CD8-positive, alpha-beta memory T cell (primary cell): Measurements from ENCODE around the gene EXT2. TPM values are rescaled to one million over a fixed set of nuclear protein-coding genes. Genes with fewer than 3 reads are reported as not detected.
A peak's percentile ranks its signal among the peaks of the same experiment; 100 is the strongest.

Source experiments
- CTCF ChIA-PET: fragments of 350-600 bp; sonication (Branson Sonifier 250); formaldehyde crosslinking; loops from one replicate; lab custom pipeline; 2021; ENCODE audit warnings: antibody characterized with exemption; lab: Charles Lee
- POLR2A ChIA-PET: fragments of 350-600 bp; sonication (Branson Sonifier 250); formaldehyde crosslinking; loops from one replicate; lab custom pipeline; 2021; ENCODE audit warnings: antibody characterized with exemption; lab: Charles Lee
- DNase-seq, 5 donors: peaks; one replicate each; pipeline versions ENCODE4 v3.0.0 to v3.0.0-alpha.2; 2020 to 2022; ENCODE audit warnings: mixed read lengths in 1 of 5
- H3K27ac ChIP-seq: one replicate; pipeline ENCODE4 v1.7.0; 2013; ENCODE audit warnings: low read depth, mild to moderate bottlenecking, low read length, moderate library complexity
- H3K27me3 ChIP-seq: 2 replicates; pipeline ENCODE4 v1.7.0; 2013; ENCODE audit warnings: low read length, mild to moderate bottlenecking; ENCODE audit not compliant: insufficient read depth, poor library complexity, severe bottlenecking
- H3K36me3 ChIP-seq: 2 replicates; pipeline ENCODE4 v1.7.0; 2013; ENCODE audit warnings: mild to moderate bottlenecking, low read length, moderate library complexity; ENCODE audit not compliant: insufficient read depth
- H3K4me1 ChIP-seq: 2 replicates; pipeline ENCODE4 v1.7.0; 2013; ENCODE audit warnings: mild to moderate bottlenecking, low read length, moderate library complexity; ENCODE audit not compliant: insufficient read depth
- H3K4me3 ChIP-seq: 2 replicates; pipeline ENCODE4 v1.7.0; 2013; ENCODE audit warnings: mild to moderate bottlenecking, low read length
- H3K9me3 ChIP-seq: 2 replicates; pipeline ENCODE4 v1.7.0; 2013; ENCODE audit warnings: mild to moderate bottlenecking, low read length
- H3K27ac Mint-ChIP-seq, 8 donors: one replicate each; pipeline ENCODE4 v1.8.0; 2020 to 2021; ENCODE audit warnings: mixed read lengths in 8 of 8, mild to moderate bottlenecking in 6 of 8, inconsistent platforms in 3 of 8, moderate library complexity in 3 of 8
- H3K27me3 Mint-ChIP-seq, 2 donors: one replicate each; pipeline ENCODE4 v1.8.0; 2020 to 2021; ENCODE audit warnings: mixed read lengths in 2 of 2, mild to moderate bottlenecking in 1 of 2, moderate library complexity in 1 of 2
- H3K36me3 Mint-ChIP-seq, 3 donors: one replicate each; pipeline ENCODE4 v1.8.0; 2020 to 2021; ENCODE audit warnings: mixed read lengths in 3 of 3, inconsistent platforms in 1 of 3, mild to moderate bottlenecking in 1 of 3
- H3K4me1 Mint-ChIP-seq, 3 donors: one replicate each; pipeline ENCODE4 v1.8.0; 2020 to 2021; ENCODE audit warnings: mixed read lengths in 3 of 3, inconsistent platforms in 1 of 3, mild to moderate bottlenecking in 1 of 3
- H3K4me3 Mint-ChIP-seq, 7 donors: one replicate each; pipeline ENCODE4 v1.8.0; 2020 to 2021; ENCODE audit warnings: mixed read lengths in 7 of 7, mild to moderate bottlenecking in 6 of 7, moderate library complexity in 4 of 7, inconsistent platforms in 2 of 7
- H3K9me3 Mint-ChIP-seq, 5 donors: one replicate each; pipeline ENCODE4 v1.8.0; 2020 to 2022; ENCODE audit warnings: mixed read lengths in 5 of 5, mild to moderate bottlenecking in 3 of 5, moderate library complexity in 2 of 5, inconsistent platforms in 1 of 5
- polyA plus RNA-seq: library from polyadenylated mRNA; unstranded; fragments of 300-500 nt; fragmentation: Illumina TruSeq; gene quantifications from one replicate; pipeline ENCODE4 v1.2.3, GENCODE V29; 2021
- total RNA-seq, 2 experiments: library from RNA; stranded (reverse); gene quantifications; one replicate each; pipeline ENCODE4 v1.2.3, GENCODE V29; 2021

EXT2 gene
- total RNA-seq: 10 to 100 TPM; 37.4 to 38.5 TPM
- 46.6 TPM for polyA plus RNA-seq

GRCh38 chr11:44095506-44096359, at the start of gene EXT2:
Gene EXT2 (plus strand): TSS chr11:44095678. CDS start chr11:44107713, 12,035 bp downstream.
- Histone ChIP-seq H3K27me3 (no peaks in the 10 kb centered on the region), H3K9me3 (no peaks in the 10 kb centered on the region), H3K4me3 (peak within 1 kb of the TSS; percentile 58), H3K4me1 (peaks cover 16% of the 10 kb centered on the region), H3K36me3 (no peaks in the 10 kb centered on the region), H3K27ac (peak within 1 kb of the TSS; percentile 64)
- DNase-seq: peak; percentile 80 to 90 (median 81)
- Mint-ChIP-seq H3K4me1 (peaks cover 35 to 49% (median 48%) of the 10 kb centered on the region in 3 donors), H3K27me3 (peaks cover 0 to 5% of the 10 kb centered on the region in 2 donors), H3K36me3 (peaks cover 0 to 15% (median 0%) of the 10 kb centered on the region in 3 donors), H3K4me3 (peak within 1 kb of the TSS; percentile 81 to 95 (median 89)), H3K9me3 (no peaks in the 10 kb centered on the region), H3K27ac (peak within 1 kb of the TSS in 7 of 8 donors; percentile 54 to 86 (median 74))
- CTCF ChIA-PET: interaction anchor here (0.8 to 3.3 kb wide), 13 partner anchors 10 to 90 kb away, joined by 3 to 41 read pairs (median 5); partner anchors contain the start of gene ACCS
- POLR2A ChIA-PET: interaction anchor here (1.2 kb wide), 1 partner anchor 30 kb away, joined by 7 read pairs; the partner anchor contains the start of gene ACCS

GRCh38 chr11:44046182-44046581, 49.3 kb upstream of the EXT2 start:
- H3K4me3 Mint-ChIP-seq: no peak overlapping the region
- H3K4me3 ChIP-seq: no peak overlapping the region
- no peaks in the 10 kb centered on the region for H3K9me3 ChIP-seq
- H3K27me3 Mint-ChIP-seq: peaks cover 0 to 12% of the 10 kb centered on the region in 2 donors
- ChIA-PET POLR2A (no interaction called here), CTCF (no interaction called here)
- H3K36me3 ChIP-seq: no peaks in the 10 kb centered on the region
- H3K4me1 Mint-ChIP-seq: no peaks in the 10 kb centered on the region
- no peaks in the 10 kb centered on the region for H3K4me1 ChIP-seq
- no peak overlapping the region for H3K27ac Mint-ChIP-seq
- H3K27me3 ChIP-seq: no peaks in the 10 kb centered on the region
- H3K36me3 Mint-ChIP-seq: peaks cover 0 to 4% (median 0%) of the 10 kb centered on the region in 3 donors
- no peak overlapping the region for H3K27ac ChIP-seq
- peaks cover 0 to 7% (median 3%) of the 10 kb centered on the region in 5 donors for H3K9me3 Mint-ChIP-seq
- no peak for DNase-seq

- Histone ChIP-seq H3K36me3 (no peaks in the 10 kb centered on the region), H3K27me3 (no peaks in the 10 kb centered on the region), H3K4me1 (no peaks in the 10 kb centered on the region), H3K27ac (no peak overlapping the region), H3K9me3 (no peaks in the 10 kb centered on the region), H3K4me3 (no peak overlapping the region)
- Mint-ChIP-seq H3K36me3 (peaks cover 0 to 3% (median 0%) of the 10 kb centered on the region in 3 donors), H3K4me1 (no peaks in the 10 kb centered on the region), H3K4me3 (no peak overlapping the region), H3K27ac (no peak overlapping the region), H3K9me3 (peaks cover 0 to 3% (median 0%) of the 10 kb centered on the region in 5 donors), H3K27me3 (peaks cover 0 to 12% of the 10 kb centered on the region in 2 donors)
- CTCF ChIA-PET: no interaction called here
- no peak for DNase-seq
- POLR2A ChIA-PET: no interaction called here
Observed at GRCh38 chr11:44047298-44047697, 48.2 kb upstream of the EXT2 start.

- POLR2A ChIA-PET: no interaction called here
- Mint-ChIP-seq H3K4me3 (no peak within 1 kb of the TSS), H3K9me3 (peaks cover 0 to 3% (median 0%) of the 10 kb centered on the region in 5 donors), H3K36me3 (peaks cover 0 to 3% (median 0%) of the 10 kb centered on the region in 3 donors), H3K27ac (no peak within 1 kb of the TSS), H3K27me3 (peaks cover 0 to 12% of the 10 kb centered on the region in 2 donors), H3K4me1 (no peaks in the 10 kb centered on the region)
- Histone ChIP-seq H3K4me1 (no peaks in the 10 kb centered on the region), H3K9me3 (no peaks in the 10 kb centered on the region), H3K4me3 (no peak within 1 kb of the TSS), H3K36me3 (no peaks in the 10 kb centered on the region), H3K27ac (no peak within 1 kb of the TSS), H3K27me3 (no peaks in the 10 kb centered on the region)
- DNase-seq: no peak
- CTCF ChIA-PET: no interaction called here
Observed at GRCh38 chr11:44047931-44048431, 47.5 kb upstream of the EXT2 start, which contains the start of gene ACCSL. Gene ACCSL (plus strand): TSS chr11:44047981. CDS start chr11:44048037, 56 bp downstream.

- Mint-ChIP-seq H3K27me3 (peaks cover 0 to 12% of the 10 kb centered on the region in 2 donors), H3K9me3 (peaks cover 0 to 3% (median 0%) of the 10 kb centered on the region in 5 donors), H3K4me1 (no peaks in the 10 kb centered on the region), H3K4me3 (no peak overlapping the region), H3K27ac (no peak overlapping the region), H3K36me3 (peaks cover 0 to 3% (median 0%) of the 10 kb centered on the region in 3 donors)
- CTCF ChIA-PET: no interaction called here
- no peaks in the 10 kb centered on the region for H3K9me3 ChIP-seq
- no peak overlapping the region for H3K27ac ChIP-seq
- no peak overlapping the region for H3K4me3 ChIP-seq
- H3K36me3 ChIP-seq: no peaks in the 10 kb centered on the region
- no peaks in the 10 kb centered on the region for H3K27me3 ChIP-seq
- H3K4me1 ChIP-seq: no peaks in the 10 kb centered on the region
- DNase-seq: no peak
- POLR2A ChIA-PET: no interaction called here
Observed at GRCh38 chr11:44049832-44050231, 45.6 kb upstream of the EXT2 start.

GRCh38 chr11:44051171-44051570, 44.3 kb upstream of the EXT2 start:
- ChIA-PET POLR2A (no interaction called here), CTCF (no interaction called here)
- H3K9me3 Mint-ChIP-seq: peaks cover 0 to 3% (median 0%) of the 10 kb centered on the region in 5 donors
- H3K4me3 ChIP-seq: no peak overlapping the region
- H3K4me3 Mint-ChIP-seq: no peak overlapping the region
- H3K4me1 ChIP-seq: no peaks in the 10 kb centered on the region
- H3K36me3 ChIP-seq: no peaks in the 10 kb centered on the region
- peaks cover 0 to 12% of the 10 kb centered on the region in 2 donors for H3K27me3 Mint-ChIP-seq
- no peak overlapping the region for H3K27ac ChIP-seq
- H3K27me3 ChIP-seq: no peaks in the 10 kb centered on the region
- no peak overlapping the region for H3K27ac Mint-ChIP-seq
- peaks cover 0 to 3% (median 0%) of the 10 kb centered on the region in 3 donors for H3K36me3 Mint-ChIP-seq
- H3K4me1 Mint-ChIP-seq: no peaks in the 10 kb centered on the region
- no peaks in the 10 kb centered on the region for H3K9me3 ChIP-seq
- DNase-seq: no peak

GRCh38 chr11:44057340-44057739, 38.1 kb upstream of the EXT2 start:
- ChIA-PET POLR2A (interaction anchor here (1.3 kb wide), 1 partner anchor 9 kb away, joined by 3 read pairs; the partner anchor contains the start of gene ACCS), CTCF (interaction anchor here (1.1 kb wide), 1 partner anchor 9 kb away, joined by 5 read pairs; the partner anchor contains the start of gene ACCS)
- H3K4me1 ChIP-seq: no peaks in the 10 kb centered on the region
- no peak for DNase-seq
- Mint-ChIP-seq H3K9me3 (no peaks in the 10 kb centered on the region), H3K4me3 (no peak overlapping the region), H3K27ac (no peak overlapping the region), H3K4me1 (no peaks in the 10 kb centered on the region), H3K36me3 (no peaks in the 10 kb centered on the region), H3K27me3 (no peaks in the 10 kb centered on the region)
- H3K36me3 ChIP-seq: no peaks in the 10 kb centered on the region
- H3K4me3 ChIP-seq: no peak overlapping the region
- no peak overlapping the region for H3K27ac ChIP-seq
- H3K27me3 ChIP-seq: no peaks in the 10 kb centered on the region
- H3K9me3 ChIP-seq: no peaks in the 10 kb centered on the region
